ENCODE results near the gene PKD1. TPM values are rescaled to one million over a fixed set of nuclear protein-coding genes. Genes with fewer than 3 reads are reported as not detected.

Gene PKD1
- total RNA-seq, 5 donors from 2014 or later (not counting 1 experiment from before 2014, with no cell fraction given), result 99.4 to 152 (median 137) TPM

GRCh38 chr16:2087748-2088631, 47.7 kb downstream of the PKD1 start:
- Histone ChIP-seq H3K9me3 (no peaks in the 10 kb centered on the region), H3K27me3 (replicated peaks in 1 of 2; ENCODE audit: control insufficient read depth in 2 of 2, extremely low read depth in 1 of 2, insufficient read depth in 2 of 2, low read length in 1 of 2) (no peaks in the 10 kb centered on the region), H3K4me1 (ENCODE audit: control insufficient read depth in 1 of 2, extremely low read depth in 1 of 2, insufficient read depth in 2 of 2, low read length in 2 of 2) (no peaks in the 10 kb centered on the region), H3K27ac (ENCODE audit: low read length) (no peak overlapping the region), H3K36me3 (ENCODE audit: control insufficient read depth in 2 of 2, extremely low read depth in 1 of 2, insufficient read depth in 1 of 2, low read length in 1 of 2) (peaks cover 24 to 63% of the 10 kb centered on the region in 2 donors), H3K4me3 (ENCODE audit: control insufficient read depth in 1 of 2, extremely low read depth in 1 of 2, low read length in 1 of 2) (no peak overlapping the region)
- H3K4me3 Mint-ChIP-seq, result no peak overlapping the region
- DNase-seq (no peak), ATAC-seq (replicated peaks in 1 of 4) (no peak)
- 87% methylated on average over 33 of the region's 41 CpGs for WGBS (ENCODE audit: insufficient coverage)
- H3K27me3 Mint-ChIP-seq, result no peaks in the 10 kb centered on the region
- no peak overlapping the region for H3K27ac Mint-ChIP-seq
- no peaks in the 10 kb centered on the region for H3K4me1 Mint-ChIP-seq
- POLR2A ChIA-PET, result no interaction called here
- no peaks in the 10 kb centered on the region for H3K9me3 Mint-ChIP-seq
- peaks cover 13% of the 10 kb centered on the region for H3K36me3 Mint-ChIP-seq
- CTCF ChIA-PET, result interaction anchor here in 1 of 2 donors (0.5 kb wide), 1 partner anchor 29 kb away, joined by 11 read pairs; no protein-coding TSS in a partner anchor

- ChIA-PET CTCF (no interaction called here), POLR2A (no interaction called here)
- no peaks in the 10 kb centered on the region for H3K4me1 ChIP-seq (ENCODE audit: control insufficient read depth in 1 of 2, extremely low read depth in 1 of 2, insufficient read depth in 2 of 2, low read length in 2 of 2)
- H3K4me3 ChIP-seq (ENCODE audit: control insufficient read depth in 1 of 2, extremely low read depth in 1 of 2, low read length in 1 of 2), result no peak overlapping the region
- Mint-ChIP-seq H3K9me3 (no peaks in the 10 kb centered on the region), H3K27ac (no peak overlapping the region), H3K4me1 (no peaks in the 10 kb centered on the region), H3K27me3 (no peaks in the 10 kb centered on the region), H3K4me3 (no peak overlapping the region), H3K36me3 (peaks cover 14% of the 10 kb centered on the region)
- H3K36me3 ChIP-seq (ENCODE audit: control insufficient read depth in 2 of 2, extremely low read depth in 1 of 2, insufficient read depth in 1 of 2, low read length in 1 of 2), result peaks cover 31 to 64% of the 10 kb centered on the region in 2 donors
- DNase-seq, result no peak
- no peak for ATAC-seq (replicated peaks in 1 of 4)
- WGBS (ENCODE audit: insufficient coverage), result 95% methylated on average over 23 of the region's 30 CpGs
- H3K27me3 ChIP-seq (replicated peaks in 1 of 2; ENCODE audit: control insufficient read depth in 2 of 2, extremely low read depth in 1 of 2, insufficient read depth in 2 of 2, low read length in 1 of 2), result no peaks in the 10 kb centered on the region
- H3K27ac ChIP-seq (ENCODE audit: low read length), result no peak overlapping the region
- H3K9me3 ChIP-seq, result no peaks in the 10 kb centered on the region
Observed at GRCh38 chr16:2086812-2087747, 48.6 kb downstream of the PKD1 start.

- Mint-ChIP-seq H3K9me3 (no peaks in the 10 kb centered on the region), H3K4me1 (no peaks in the 10 kb centered on the region), H3K4me3 (no peak overlapping the region), H3K36me3 (peaks cover 14% of the 10 kb centered on the region), H3K27me3 (no peaks in the 10 kb centered on the region), H3K27ac (no peak overlapping the region)
- no peak overlapping the region for H3K4me3 ChIP-seq (ENCODE audit: control insufficient read depth in 1 of 2, extremely low read depth in 1 of 2, low read length in 1 of 2)
- H3K9me3 ChIP-seq, result no peaks in the 10 kb centered on the region
- ChIA-PET POLR2A (no interaction called here), CTCF (interaction anchor here in 1 of 2 donors (0.6 kb wide), 1 partner anchor 23 kb away, joined by 3 read pairs; no protein-coding TSS in a partner anchor)
- 97% methylated on average over 23 of the region's 27 CpGs for whole genome bisulfite sequencing (ENCODE audit: insufficient coverage)
- H3K36me3 ChIP-seq (ENCODE audit: control insufficient read depth in 2 of 2, extremely low read depth in 1 of 2, insufficient read depth in 1 of 2, low read length in 1 of 2), result peaks cover 38 to 72% of the 10 kb centered on the region in 2 donors
- ATAC-seq (replicated peaks in 1 of 4) (no peak), DNase-seq (no peak)
- no peak overlapping the region for H3K27ac ChIP-seq (ENCODE audit: low read length)
- no peaks in the 10 kb centered on the region for H3K27me3 ChIP-seq (replicated peaks in 1 of 2; ENCODE audit: control insufficient read depth in 2 of 2, extremely low read depth in 1 of 2, insufficient read depth in 2 of 2, low read length in 1 of 2)
- no peaks in the 10 kb centered on the region for H3K4me1 ChIP-seq (ENCODE audit: control insufficient read depth in 1 of 2, extremely low read depth in 1 of 2, insufficient read depth in 2 of 2, low read length in 2 of 2)
Observed at GRCh38 chr16:2086106-2086742, 49.5 kb downstream of the PKD1 start.

GRCh38 chr16:2085669-2086068, 50.0 kb downstream of the PKD1 start:
- no peak overlapping the region for H3K27ac ChIP-seq (ENCODE audit: low read length)
- H3K9me3 Mint-ChIP-seq, result no peaks in the 10 kb centered on the region
- DNase-seq (no peak), ATAC-seq (replicated peaks in 1 of 4) (no peak)
- H3K9me3 ChIP-seq, result no peaks in the 10 kb centered on the region
- H3K36me3 Mint-ChIP-seq, result peaks cover 14% of the 10 kb centered on the region
- no peak overlapping the region for H3K4me3 ChIP-seq (ENCODE audit: control insufficient read depth in 1 of 2, extremely low read depth in 1 of 2, low read length in 1 of 2)
- no peaks in the 10 kb centered on the region for H3K4me1 ChIP-seq (ENCODE audit: control insufficient read depth in 1 of 2, extremely low read depth in 1 of 2, insufficient read depth in 2 of 2, low read length in 2 of 2)
- WGBS (ENCODE audit: insufficient coverage), result 91% methylated on average over 11 of the region's 14 CpGs
- no peak overlapping the region for H3K4me3 Mint-ChIP-seq
- CTCF ChIA-PET, result no interaction called here
- no peaks in the 10 kb centered on the region for H3K4me1 Mint-ChIP-seq
- POLR2A ChIA-PET, result interaction anchor here in 1 of 2 donors (0.5 kb wide), 1 partner anchor 21 kb away, joined by 5 read pairs; no protein-coding TSS in a partner anchor
- peaks cover 38 to 72% of the 10 kb centered on the region in 2 donors for H3K36me3 ChIP-seq (ENCODE audit: control insufficient read depth in 2 of 2, extremely low read depth in 1 of 2, insufficient read depth in 1 of 2, low read length in 1 of 2)
- no peak overlapping the region for H3K27ac Mint-ChIP-seq
- no peaks in the 10 kb centered on the region for H3K27me3 Mint-ChIP-seq
- H3K27me3 ChIP-seq (replicated peaks in 1 of 2; ENCODE audit: control insufficient read depth in 2 of 2, extremely low read depth in 1 of 2, insufficient read depth in 2 of 2, low read length in 1 of 2), result no peaks in the 10 kb centered on the region

- Mint-ChIP-seq H3K27me3 (no peaks in the 10 kb centered on the region), H3K4me1 (no peaks in the 10 kb centered on the region), H3K36me3 (peaks cover 11% of the 10 kb centered on the region), H3K9me3 (no peaks in the 10 kb centered on the region), H3K4me3 (no peak overlapping the region), H3K27ac (no peak overlapping the region)
- POLR2A ChIA-PET, result interaction anchor here in 1 of 2 donors (0.5 kb wide), 1 partner anchor 20 kb away, joined by 5 read pairs; no protein-coding TSS in a partner anchor
- Histone ChIP-seq H3K36me3 (ENCODE audit: control insufficient read depth in 2 of 2, extremely low read depth in 1 of 2, insufficient read depth in 1 of 2, low read length in 1 of 2) (peaks cover 38 to 69% of the 10 kb centered on the region in 2 donors), H3K27me3 (replicated peaks in 1 of 2; ENCODE audit: control insufficient read depth in 2 of 2, extremely low read depth in 1 of 2, insufficient read depth in 2 of 2, low read length in 1 of 2) (no peaks in the 10 kb centered on the region), H3K4me1 (ENCODE audit: control insufficient read depth in 1 of 2, extremely low read depth in 1 of 2, insufficient read depth in 2 of 2, low read length in 2 of 2) (no peaks in the 10 kb centered on the region), H3K4me3 (ENCODE audit: control insufficient read depth in 1 of 2, extremely low read depth in 1 of 2, low read length in 1 of 2) (no peak overlapping the region), H3K9me3 (no peaks in the 10 kb centered on the region), H3K27ac (ENCODE audit: low read length) (no peak overlapping the region)
- DNase-seq (no peak), ATAC-seq (replicated peaks in 1 of 4) (no peak)
- 96% methylated on average over 27 of the region's 29 CpGs for WGBS (ENCODE audit: insufficient coverage)
- CTCF ChIA-PET, result no interaction called here
Observed at GRCh38 chr16:2084895-2085625, 50.6 kb downstream of the PKD1 start.

All from T-cell (primary cell).